Caco-2 (cell line): ENCODE results near the gene NOP14. TPM values are rescaled to one million over a fixed set of nuclear protein-coding genes. Genes with fewer than 3 reads are reported as not detected.

Experiments used
- BruUV-seq: library from RNA; stranded (reverse); fragments of 400-500 nt; replicated peaks from 2 replicates; lab custom pipeline; 2021; lab: Mats Ljungman, UMichigan
- CTCF ChIA-PET: fragments of 300-600 bp; sonication (Branson Sonifier 250); formaldehyde crosslinking; loops from one replicate; lab custom pipeline; 2022; ENCODE audit warnings: antibody characterized with exemption; lab: Charles Lee
- POLR2A ChIA-PET: fragments of 300-600 bp; sonication (Branson Sonifier 250); formaldehyde crosslinking; loops from one replicate; lab custom pipeline; 2022; ENCODE audit warnings: antibody characterized with exemption; lab: Charles Lee
- DNase-seq, 2 experiments: peaks; one replicate each; pipeline versions ENCODE4 v3.0.0 to v3.0.0-alpha.2; 2020 to 2022
- H3K27me3 ChIP-seq: replicated peaks from 2 replicates; pipeline ENCODE4 v1.6.0; 2011; ENCODE audit warnings: low read length; ENCODE audit not compliant: control insufficient read depth, insufficient read depth
- H3K36me3 ChIP-seq: 2 replicates; pipeline ENCODE4 v1.5.1; 2011; ENCODE audit warnings: low read length; ENCODE audit not compliant: control insufficient read depth, insufficient read depth
- H3K4me1 ChIP-seq: fragments of 250-450 bp; sonication (Bioruptor Pico); 2 replicates; pipeline ENCODE4 v1.5.1; 2020; ENCODE audit warnings: mild to moderate bottlenecking
- H3K4me3 ChIP-seq: 2 replicates; pipeline ENCODE4 v1.5.1; 2011; ENCODE audit warnings: low read depth, mild to moderate bottlenecking, control low read depth, low read length
- H3K9me3 ChIP-seq: fragments of 250-450 bp; sonication (Bioruptor Pico); 2 replicates; pipeline ENCODE4 v1.5.1; 2020; ENCODE audit warnings: mild to moderate bottlenecking, moderate library complexity
- H3K27ac Mint-ChIP-seq: one replicate; pipeline ENCODE4 v1.8.0; 2022; ENCODE audit warnings: mixed read lengths; ENCODE audit not compliant: unreplicated experiment
- H3K27me3 Mint-ChIP-seq: one replicate; pipeline ENCODE4 v1.8.0; 2022; ENCODE audit warnings: mixed read lengths; ENCODE audit not compliant: insufficient read depth, unreplicated experiment
- H3K36me3 Mint-ChIP-seq: one replicate; pipeline ENCODE4 v1.8.0; 2022; ENCODE audit warnings: mild to moderate bottlenecking, mixed read lengths; ENCODE audit not compliant: insufficient read depth, unreplicated experiment
- H3K4me1 Mint-ChIP-seq: one replicate; pipeline ENCODE4 v1.8.0; 2022; ENCODE audit warnings: low read depth, mixed read lengths; ENCODE audit not compliant: unreplicated experiment
- H3K4me3 Mint-ChIP-seq: one replicate; pipeline ENCODE4 v1.8.0; 2022; ENCODE audit warnings: mild to moderate bottlenecking, moderate library complexity, mixed read lengths; ENCODE audit not compliant: unreplicated experiment
- H3K9me3 Mint-ChIP-seq: one replicate; pipeline ENCODE4 v1.8.0; 2022; ENCODE audit warnings: mixed read lengths; ENCODE audit not compliant: unreplicated experiment
- CTCF ChIP-seq, 2 experiments: fragments of 200-600 bp in 1 of 2; IDR thresholded peaks; 1 replicate in 1 of 2; 2 replicates in 1 of 2; pipeline versions ENCODE4 v1.5.1 to v1.8.0; 2011 to 2022; ENCODE audit warnings: antibody characterized with exemption in 1 of 2, control low read depth in 1 of 2, inconsistent platforms in 1 of 2, low read depth in 1 of 2, low read length in 1 of 2, mild to moderate bottlenecking in 1 of 2, moderate library complexity in 1 of 2; ENCODE audit not compliant: insufficient read depth in 1 of 2, severe bottlenecking in 1 of 2, unreplicated experiment in 1 of 2
- intact Hi-C: fragments of 100-400 bp; cut with micrococcal nuclease; formaldehyde crosslinking; loops from one replicate; pipeline ENCODE4 v1.10.0; 2022; ENCODE audit not compliant: unreplicated experiment
- total RNA-seq: library from RNA; stranded (reverse); gene quantifications from 2 replicates; pipeline ENCODE4 v1.2.3, GENCODE V29; 2022

Gene NOP14
- total RNA-seq, 1 experiment from 2014 or later = 55.2 TPM

DNA sequence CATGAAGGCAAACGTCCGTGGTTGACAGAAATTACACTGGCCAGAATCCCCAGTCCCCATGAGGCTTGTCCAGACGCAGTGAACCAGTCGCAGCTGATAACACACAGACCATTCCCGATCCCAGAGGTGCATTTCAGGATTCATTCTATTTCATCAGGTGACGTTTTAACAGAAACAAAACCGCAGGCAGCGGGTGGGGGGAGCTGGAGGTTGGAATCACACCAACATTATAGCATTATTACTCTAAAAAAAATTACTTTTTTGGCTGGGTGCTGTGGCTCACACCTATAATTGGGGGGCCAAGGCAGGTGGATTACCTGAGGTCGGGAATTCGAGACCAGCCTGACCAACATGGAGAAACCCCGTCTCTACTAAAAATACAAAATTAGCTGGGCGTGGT is 25.2 kb downstream of the NOP14 start:
- Mint-ChIP-seq H3K4me1 (no peaks in the 10 kb centered on the region), H3K36me3 (peaks cover 79% of the 10 kb centered on the region), H3K9me3 (no peaks in the 10 kb centered on the region), H3K27ac (no peak overlapping the region), H3K27me3 (no peaks in the 10 kb centered on the region), H3K4me3 (no peak overlapping the region)
- TF ChIP-seq CTCF (IDR thresholded peaks at IDR 0.05; ENCODE audit: insufficient read depth in 1 of 2, low read depth in 1 of 2, low read length in 1 of 2, severe bottlenecking in 1 of 2, unreplicated experiment in 1 of 2) = no peak
- H3K36me3 ChIP-seq = peaks cover 2% of the 10 kb centered on the region; the same call in 1 of the 2 replicates
- CTCF ChIA-PET = no interaction called here
- POLR2A ChIA-PET = no interaction called here
- no peak overlapping the region for H3K4me3 ChIP-seq
- intact Hi-C loops = no loop called here
- H3K27me3 ChIP-seq = no peaks in the 10 kb centered on the region
- no peak for DNase-seq
- BruUV-seq = no TSS peak
- H3K9me3 ChIP-seq = no peaks in the 10 kb centered on the region
- H3K4me1 ChIP-seq = peaks cover 6% of the 10 kb centered on the region

GRCh38 chr4:2937146-2937857 is 25.9 kb downstream of the NOP14 start:
- H3K27me3 Mint-ChIP-seq = no peaks in the 10 kb centered on the region
- no peak overlapping the region for H3K27ac Mint-ChIP-seq
- DNase-seq = no peak
- POLR2A ChIA-PET = no interaction called here
- H3K27me3 ChIP-seq = no peaks in the 10 kb centered on the region
- BruUV-seq = no TSS peak
- TF ChIP-seq CTCF (IDR thresholded peaks at IDR 0.05; ENCODE audit: insufficient read depth in 1 of 2, low read depth in 1 of 2, low read length in 1 of 2, severe bottlenecking in 1 of 2, unreplicated experiment in 1 of 2) = no peak
- no peaks in the 10 kb centered on the region for H3K9me3 Mint-ChIP-seq
- peaks cover 6% of the 10 kb centered on the region for H3K4me1 ChIP-seq
- no peak overlapping the region for H3K4me3 ChIP-seq
- CTCF ChIA-PET = no interaction called here
- intact Hi-C loops = no loop called here
- H3K4me3 Mint-ChIP-seq = no peak overlapping the region
- no peaks in the 10 kb centered on the region for H3K4me1 Mint-ChIP-seq
- peaks cover 2% of the 10 kb centered on the region; the same call in 1 of the 2 replicates for H3K36me3 ChIP-seq
- H3K9me3 ChIP-seq = no peaks in the 10 kb centered on the region
- H3K36me3 Mint-ChIP-seq = peaks cover 79% of the 10 kb centered on the region

- intact Hi-C loops = no loop called here
- H3K9me3 ChIP-seq = no peaks in the 10 kb centered on the region
- H3K27me3 ChIP-seq = no peaks in the 10 kb centered on the region
- peaks cover 79% of the 10 kb centered on the region for H3K36me3 Mint-ChIP-seq
- no peak for TF ChIP-seq CTCF (IDR thresholded peaks at IDR 0.05; ENCODE audit: insufficient read depth in 1 of 2, low read depth in 1 of 2, low read length in 1 of 2, severe bottlenecking in 1 of 2, unreplicated experiment in 1 of 2)
- H3K36me3 ChIP-seq = peaks cover 2% of the 10 kb centered on the region; the same call in 1 of the 2 replicates
- no peaks in the 10 kb centered on the region for H3K4me1 Mint-ChIP-seq
- peaks cover 6% of the 10 kb centered on the region for H3K4me1 ChIP-seq
- no TSS peak for BruUV-seq
- no peaks in the 10 kb centered on the region for H3K9me3 Mint-ChIP-seq
- H3K27ac Mint-ChIP-seq = no peak overlapping the region
- no peak overlapping the region for H3K4me3 ChIP-seq
- no peak for DNase-seq
- H3K4me3 Mint-ChIP-seq = no peak overlapping the region
- H3K27me3 Mint-ChIP-seq = no peaks in the 10 kb centered on the region
- ChIA-PET CTCF (no interaction called here), POLR2A (no interaction called here)
Observed at GRCh38 chr4:2936773-2937145, 26.4 kb downstream of the NOP14 start.
